Activated T-cell treated with anti-CD3 and anti-CD28 coated beads, Interleukin-2, amount 50 U/mL, for 48 hours (primary cell): ENCODE data around the gene ZMYND8.
"Not testable (repeated sequence)": the region's sequence is repeated elsewhere in the genome, so short reads cannot be mapped to it uniquely, and the experiment has no call there.

ENCODE experiments used
- DNase-seq, 2 experiments: peaks; one replicate each; pipeline ENCODE4 v3.0.0-alpha.2; 2020

ZMYND8 gene

DNA sequence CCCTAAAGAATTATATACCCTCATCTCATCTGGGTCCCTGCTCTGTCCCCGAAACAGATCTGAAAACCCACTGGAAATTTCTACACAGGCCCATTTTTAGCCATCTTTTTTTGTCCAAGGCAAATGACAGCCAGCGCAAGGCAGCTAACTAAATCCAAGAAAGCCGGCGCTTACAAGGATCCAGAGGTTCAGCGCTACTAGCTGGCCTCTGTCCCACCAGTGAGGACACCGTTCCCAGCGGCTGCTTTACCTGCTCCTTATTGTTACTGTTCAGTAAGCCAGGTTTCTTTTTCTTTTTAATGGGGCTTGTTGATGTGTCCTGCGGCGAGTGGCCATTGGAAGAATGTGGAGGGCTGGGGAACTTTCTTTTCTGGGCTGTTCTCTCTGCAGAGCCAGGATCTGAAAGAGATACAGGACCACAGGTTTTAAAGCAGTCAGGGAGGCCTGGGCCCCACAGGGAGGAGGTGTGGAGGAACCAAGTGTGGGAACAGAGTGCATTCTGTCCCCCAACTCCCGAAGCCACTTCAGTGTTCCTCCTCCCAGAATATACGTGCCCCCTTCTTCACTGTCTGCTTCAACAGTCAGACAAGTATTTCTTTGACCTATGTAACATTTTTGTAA lies 46.6 kb downstream of the ZMYND8 start:
- DNase-seq: no peak

DNA sequence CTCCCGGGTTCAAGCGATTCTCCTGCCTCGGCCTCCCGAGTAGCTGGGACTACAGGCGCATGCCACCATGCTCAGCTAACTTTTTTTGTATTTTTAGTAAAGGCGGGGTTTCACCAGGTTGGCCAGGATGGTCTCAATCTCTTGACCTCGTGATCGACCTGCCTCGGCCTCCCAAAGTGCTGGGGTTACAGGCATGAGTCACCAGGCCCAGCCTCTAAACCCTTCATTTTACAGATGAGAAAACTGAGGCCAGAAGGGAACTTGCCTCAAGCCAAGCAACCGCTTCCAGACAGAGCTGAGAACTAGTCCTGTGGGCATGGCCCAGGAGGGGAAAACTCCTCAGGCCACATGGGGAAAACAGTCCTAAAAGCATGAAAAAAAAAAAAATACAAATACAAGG lies 47.1 kb downstream of the ZMYND8 start:
- DNase-seq: no peak

DNA sequence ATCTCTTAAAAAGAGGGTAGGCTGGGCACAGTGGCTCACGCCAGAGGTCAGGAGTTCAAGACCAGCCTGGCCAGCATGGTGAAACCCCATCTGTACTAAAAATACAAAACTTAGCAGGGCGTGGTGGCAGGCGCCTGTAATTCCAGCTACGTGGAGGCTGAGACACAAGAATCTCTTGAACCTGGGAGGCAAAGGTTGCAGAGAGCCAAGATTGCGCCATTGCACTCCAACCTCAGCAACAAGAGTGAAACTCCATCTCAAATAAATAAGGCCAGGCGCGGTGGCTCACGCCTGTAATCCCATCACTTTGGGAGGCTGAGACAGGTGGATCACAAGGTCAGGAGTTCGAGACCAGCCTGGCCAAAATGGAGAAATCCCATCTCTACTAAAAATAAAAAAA lies 48.9 kb downstream of the ZMYND8 start:
- not testable (repeated sequence) for DNase-seq

DNA sequence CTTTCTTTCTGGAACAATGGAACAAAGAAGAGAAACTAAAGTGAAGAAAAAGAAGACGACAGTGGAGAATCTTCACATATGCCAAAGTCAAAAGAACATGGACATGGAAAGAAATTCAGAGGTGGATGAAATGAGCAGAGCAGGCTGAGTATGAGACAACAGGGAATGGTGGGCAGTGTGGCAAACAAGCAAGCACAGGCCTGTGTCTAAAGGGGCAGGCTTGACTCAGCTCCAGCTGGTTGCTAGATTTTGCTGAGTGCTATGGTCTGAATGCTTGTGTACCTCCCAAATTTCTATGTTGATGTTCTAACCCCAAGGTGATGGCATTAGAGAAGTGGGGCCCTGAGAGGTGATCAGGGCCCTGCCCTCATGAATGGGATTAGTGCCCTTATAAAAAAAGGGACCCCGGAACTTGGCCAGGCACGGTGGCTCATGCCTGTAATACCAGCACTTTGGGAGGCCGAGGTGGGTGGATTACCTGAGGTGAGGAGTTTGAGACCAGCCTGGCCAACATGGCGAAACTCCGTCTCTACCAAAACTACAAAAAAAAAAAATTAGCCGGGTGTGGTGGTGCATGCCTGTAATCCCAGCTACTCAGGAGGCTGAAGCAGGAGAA lies 49.6 kb downstream of the ZMYND8 start:
- no peak for DNase-seq

DNA sequence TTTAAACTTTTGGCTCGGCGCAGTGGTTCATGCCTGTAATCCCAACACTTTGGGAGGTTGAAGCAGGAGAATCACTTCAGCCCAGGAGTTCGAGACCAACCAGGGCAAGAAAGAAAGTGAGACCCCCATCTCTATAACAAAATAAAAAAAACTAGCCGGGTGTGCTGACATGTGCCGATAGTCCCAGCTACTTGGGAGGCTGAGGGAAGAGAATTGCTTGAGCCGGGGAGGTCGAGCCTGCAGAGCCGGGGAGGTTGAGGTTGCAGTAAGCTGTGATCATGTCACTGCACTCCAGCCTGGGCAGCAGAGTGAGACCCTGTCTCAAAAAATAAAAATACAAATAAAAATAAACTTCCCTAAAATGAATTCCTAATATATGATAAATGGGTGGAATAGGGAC lies 50.4 kb downstream of the ZMYND8 start:
- DNase-seq: no peak

DNA sequence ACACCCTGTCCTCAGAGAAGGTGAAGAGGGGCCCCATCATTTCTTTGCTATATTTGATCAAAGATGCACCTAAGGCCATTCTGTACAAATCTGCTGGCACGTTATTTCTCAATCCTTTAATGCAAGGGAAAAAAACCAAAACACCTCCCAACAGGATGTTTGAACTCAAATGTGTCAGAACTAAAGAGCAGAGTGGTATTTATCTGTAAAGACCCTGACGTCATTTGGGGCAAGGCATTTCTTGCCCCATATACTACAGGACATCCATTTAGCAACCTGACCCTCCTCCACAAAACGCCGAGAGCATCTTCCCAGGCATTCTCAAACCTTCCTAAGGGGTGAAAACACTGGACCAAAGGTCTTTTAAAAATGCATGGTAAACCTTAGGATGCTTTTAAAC lies 50.8 kb downstream of the ZMYND8 start:
- DNase-seq: no peak

DNA sequence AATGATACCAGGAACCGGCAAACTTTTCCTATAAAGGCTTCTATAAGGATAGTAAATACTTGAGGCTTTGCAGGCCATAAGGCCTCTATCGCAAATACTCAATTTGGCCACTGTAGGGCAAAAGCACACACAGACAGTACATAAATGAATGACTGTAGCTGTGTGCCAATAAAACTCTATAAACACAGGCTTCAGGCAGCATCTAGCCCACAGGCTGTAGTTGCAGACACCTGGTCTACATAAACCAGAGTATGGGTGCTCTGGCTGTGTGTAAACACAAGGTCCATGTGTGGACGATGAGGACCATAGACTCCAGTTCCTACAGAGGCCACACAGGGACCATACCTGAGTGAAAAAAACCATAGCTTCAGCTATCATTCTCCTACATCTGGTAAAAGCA lies 52.2 kb downstream of the ZMYND8 start:
- no peak for DNase-seq

DNA sequence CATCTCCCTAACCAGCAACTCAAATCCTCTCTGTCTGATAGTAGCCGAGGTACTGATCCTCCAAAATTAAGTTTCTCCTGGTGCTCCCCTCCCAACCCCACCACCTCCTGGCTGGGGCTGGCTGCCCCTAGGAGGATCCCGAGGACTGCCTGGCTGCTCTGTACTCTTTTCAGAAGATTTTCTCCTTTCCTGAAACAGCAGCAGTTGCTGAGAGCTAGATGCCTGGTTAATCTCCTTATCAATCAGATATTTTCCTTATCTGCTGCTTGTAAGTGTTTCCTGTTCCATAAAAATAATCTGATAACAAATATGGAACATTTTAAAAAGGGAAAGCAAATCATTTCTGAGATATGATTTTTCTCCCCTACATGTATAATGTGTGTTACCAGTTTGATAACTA lies 52.8 kb downstream of the ZMYND8 start:
- no peak for DNase-seq

DNA sequence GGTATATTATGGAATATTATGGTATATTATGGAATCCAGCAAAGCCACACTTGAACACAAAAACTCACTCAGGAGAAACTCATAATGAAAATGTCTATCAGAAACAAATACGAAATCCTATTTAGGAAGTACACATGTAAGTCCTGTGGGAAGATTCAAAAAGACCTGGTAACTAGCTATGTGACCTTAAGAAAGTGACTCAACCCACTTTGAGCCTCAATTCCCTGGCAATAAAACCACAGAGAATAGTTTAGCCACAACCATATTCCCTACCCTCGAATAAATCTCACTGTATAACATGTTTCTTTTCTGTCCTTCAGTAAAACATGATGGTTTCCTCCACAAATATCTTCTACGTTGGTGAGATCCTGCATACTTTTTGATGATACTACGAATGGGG lies 56.4 kb downstream of the ZMYND8 start:
- DNase-seq: no peak

DNA sequence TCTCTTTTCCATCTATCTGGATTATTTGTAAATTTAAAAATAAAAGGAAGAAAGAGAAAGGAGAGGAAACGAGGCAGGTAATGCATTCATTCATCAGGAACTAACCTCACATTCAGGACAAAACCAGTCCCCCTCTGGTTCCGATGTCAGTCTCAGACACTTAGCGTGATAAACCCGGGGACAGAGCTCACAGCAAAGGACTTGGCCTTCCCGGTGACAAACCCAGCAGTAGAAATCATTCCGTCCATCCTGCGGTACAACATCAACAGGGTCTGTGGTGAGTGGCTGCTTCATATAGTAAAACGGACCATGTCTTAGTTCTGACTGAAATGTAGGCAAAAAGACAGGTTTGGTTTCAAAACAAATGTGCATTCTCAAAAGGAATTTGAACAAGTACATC lies 57.9 kb downstream of the ZMYND8 start:
- DNase-seq: no peak

DNA sequence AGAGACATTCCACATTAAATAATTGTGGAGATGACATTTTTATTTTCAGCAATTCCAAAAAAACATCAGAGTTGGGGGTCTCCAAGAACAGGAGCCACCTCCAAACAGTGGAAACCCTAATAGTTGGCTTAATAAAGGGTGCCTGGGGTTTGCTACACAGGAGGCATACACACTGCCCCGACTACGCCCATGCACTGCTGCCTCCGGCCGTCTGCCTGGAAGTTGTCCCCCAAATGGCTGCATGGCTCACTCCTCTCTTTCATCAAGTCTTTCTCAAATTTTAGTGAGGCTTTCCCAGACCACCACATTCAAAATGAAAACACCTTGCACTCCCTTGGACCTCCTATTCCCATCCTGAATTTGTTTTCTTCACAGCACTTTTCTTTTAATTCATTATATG lies 58.8 kb downstream of the ZMYND8 start:
- DNase-seq: no peak

DNA sequence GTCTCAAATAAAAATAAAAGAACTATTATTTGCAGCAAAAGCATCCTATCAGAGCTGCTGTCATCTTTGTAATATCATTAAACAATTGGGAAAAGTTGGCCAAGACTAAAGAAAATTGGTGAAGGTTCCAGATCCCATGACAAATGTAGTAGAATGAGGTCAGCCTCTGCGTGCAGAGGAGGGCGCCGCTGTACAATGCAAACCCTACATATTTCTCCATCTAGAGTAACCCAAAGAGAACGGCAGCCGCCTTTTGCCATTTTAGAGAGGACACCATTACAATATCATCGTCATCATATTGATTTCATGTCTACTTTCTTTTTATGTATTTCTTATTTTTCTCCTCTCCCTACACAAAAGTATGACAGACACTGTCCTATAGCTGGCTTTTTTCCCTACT lies 59.5 kb downstream of the ZMYND8 start:
- no peak for DNase-seq

DNA sequence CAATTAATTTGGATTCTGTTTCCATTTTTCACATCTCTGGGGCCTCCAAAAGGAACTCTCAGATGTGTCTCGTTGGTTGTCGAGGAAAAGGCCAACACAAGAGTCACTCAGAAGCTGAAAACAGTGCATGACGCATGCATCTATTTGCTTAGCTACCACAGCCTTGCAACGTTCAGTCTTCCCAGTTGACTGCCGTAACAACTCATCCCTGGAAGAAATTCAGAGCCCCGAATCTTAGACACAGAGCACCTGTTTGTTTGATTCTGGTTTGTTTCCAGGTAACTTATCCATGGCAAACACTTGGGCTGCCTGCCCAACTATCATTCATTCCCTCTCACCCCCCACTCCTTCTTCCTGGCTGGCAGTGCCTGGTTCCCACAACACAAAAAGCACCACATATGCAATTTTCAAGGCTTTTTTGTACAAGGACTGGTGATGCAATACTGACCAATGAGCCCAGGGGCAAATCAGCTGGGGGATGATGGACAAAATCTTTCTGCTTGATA lies 60.5 kb downstream of the ZMYND8 start:
- no peak for DNase-seq

DNA sequence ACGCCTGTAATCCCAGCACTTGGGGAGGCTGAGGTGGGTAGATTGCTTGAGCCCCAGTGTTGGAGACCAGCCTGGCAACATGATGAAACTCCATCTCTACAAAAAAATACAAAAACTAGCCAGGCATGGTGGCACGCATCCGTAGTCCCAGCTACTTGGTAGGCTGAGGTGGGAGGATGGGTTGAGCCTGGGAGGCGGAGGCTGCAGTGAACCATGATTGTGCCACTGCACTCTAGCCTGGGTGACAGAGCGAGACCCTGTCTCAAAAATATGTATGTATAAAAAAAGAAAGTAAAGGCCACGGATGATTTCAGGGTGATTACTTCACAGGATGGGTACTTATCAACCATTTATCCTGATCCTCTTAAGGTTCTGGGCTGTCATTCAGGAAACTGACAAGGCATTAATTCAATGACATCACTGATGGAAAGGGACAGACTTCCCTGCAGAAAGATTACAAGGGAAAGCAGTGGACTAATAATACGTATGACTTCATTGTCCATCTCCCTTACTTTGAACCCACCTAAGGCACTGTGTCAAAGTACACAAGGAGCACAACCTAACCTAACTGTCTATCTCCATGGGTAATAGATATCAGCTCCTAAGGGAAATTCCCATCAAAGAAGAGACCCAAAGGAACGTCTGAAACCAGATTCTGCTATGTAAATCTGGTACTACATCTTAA lies 61.2 kb downstream of the ZMYND8 start:
- no peak for DNase-seq

DNA sequence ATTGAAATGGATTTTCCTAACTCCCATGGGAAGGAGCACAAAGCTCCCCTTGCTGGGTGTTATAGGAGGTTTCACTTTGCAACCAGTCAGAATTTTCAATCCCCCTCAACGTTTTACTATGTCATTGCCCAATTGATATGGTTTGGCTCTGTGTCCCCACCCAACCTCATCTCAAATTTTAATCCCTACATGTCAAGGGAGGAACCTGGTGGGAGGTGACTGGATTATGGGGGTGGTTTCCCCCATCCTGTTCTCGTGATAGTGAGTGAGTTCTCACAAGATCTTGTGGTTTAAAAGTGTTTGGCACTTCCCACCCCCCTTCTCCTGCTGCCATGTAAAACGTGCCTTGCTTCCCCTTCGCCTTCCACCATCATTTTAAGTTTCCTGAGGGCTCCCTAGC lies 62.9 kb downstream of the ZMYND8 start:
- no peak for DNase-seq

DNA sequence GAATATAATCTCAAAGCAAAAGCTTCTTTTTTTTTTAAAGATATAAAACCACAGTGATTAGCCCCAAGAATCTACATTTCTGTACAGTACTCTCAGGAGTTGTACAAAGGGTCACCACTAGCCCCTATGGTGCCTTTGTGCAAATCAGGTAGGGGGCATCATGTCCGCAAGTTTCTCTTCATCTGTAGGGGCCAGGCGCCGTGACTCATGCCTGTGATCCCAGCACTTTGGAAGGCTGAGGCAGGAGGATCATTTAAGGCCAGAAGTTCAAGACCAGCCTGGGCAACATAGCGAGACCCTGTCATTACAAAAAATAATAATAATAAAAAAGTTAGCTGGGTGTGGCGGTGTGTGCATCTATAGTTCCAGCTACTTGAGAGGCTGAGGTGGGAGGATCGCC lies 63.9 kb downstream of the ZMYND8 start:
- DNase-seq: no peak

DNA sequence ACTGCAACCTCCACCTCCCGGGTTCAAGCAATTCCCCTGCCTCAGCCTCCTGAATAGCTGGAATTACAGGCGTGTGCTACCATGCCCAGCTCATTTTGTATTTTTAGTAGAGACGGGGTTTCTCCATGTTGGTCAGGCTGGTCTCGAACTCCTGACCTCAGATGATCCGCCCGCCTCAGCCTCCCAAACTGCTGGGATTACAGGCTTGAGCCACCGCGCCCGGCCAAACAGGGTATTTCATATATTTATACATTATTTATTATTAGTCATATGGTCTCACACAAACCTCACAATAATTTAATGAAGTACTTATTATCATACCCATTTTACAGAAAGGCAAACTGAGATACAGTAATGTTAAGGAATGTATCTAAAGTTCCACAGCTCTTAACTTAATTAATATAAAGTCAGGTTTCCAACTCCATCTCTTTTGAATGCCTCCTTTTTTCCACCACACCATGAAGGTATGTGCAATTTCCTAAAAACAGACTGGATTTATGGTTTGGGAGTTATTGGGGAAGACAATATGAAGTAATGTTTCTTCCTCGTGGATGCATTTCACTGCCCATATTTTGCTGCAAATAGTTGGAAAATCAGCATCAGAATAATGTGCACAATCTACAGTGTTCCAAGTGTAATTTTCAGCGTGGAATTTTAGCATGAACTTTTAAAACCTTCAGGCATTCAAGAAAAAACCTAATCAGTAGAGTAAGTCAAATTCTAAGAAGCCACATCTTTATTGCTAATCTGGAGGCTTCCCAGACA lies 65.7 kb downstream of the ZMYND8 start:
- no peak for DNase-seq

DNA sequence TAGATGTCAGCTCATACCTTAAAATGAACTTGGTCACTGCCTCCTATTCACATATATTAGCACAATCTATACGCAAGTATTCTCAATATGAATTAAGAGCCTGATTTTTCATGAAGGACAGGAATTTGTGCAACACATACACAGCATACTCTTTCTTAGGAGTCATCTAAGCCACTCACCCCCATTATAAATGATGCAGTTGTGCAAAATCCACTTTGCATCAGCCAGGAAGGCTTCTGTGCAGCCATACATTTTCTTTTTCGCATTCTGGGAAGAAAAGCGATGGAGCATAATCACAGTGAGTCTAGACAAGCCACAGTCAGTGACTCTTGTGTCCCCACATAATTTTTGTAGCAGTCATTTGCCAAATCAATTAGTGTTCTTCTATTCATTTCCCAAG lies 66.5 kb downstream of the ZMYND8 start:
- no peak for DNase-seq

DNA sequence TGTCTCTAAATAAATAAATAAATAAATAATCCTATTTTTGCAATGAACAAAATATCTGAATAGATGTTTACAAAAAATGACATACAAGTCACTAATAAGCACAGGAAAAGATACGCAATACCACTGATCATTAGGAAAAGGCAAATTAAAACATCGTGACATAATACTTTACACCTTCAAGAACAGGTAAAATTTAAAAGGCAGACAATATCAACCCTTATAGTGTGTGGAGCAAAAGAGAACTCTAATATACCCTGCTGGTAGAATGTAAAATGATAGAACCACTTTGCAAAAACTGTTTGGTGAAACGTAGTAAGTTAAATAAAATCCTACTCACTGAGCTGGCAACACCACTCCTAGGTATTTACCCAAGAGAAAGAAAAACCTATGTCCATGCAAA lies 67.4 kb downstream of the ZMYND8 start:
- no peak for DNase-seq

DNA sequence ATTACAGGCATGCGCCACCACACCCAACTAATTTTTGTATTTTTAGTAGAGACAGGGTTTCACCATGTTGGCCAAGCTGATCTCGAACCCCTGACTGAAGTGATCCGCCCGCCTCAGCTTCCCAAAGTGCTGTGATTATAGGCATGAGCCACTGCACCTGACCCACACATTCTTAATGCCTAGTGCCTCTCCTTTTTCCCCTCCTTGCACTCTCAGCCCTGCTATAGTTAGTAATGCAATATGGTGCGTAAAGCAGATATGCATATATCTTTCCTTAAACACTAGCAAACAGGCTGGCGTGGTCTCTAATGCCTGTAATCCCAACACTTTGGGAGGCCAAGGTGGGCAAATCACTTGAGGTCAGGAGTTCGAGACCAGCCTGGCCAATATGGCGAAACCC lies 68.0 kb downstream of the ZMYND8 start:
- DNase-seq: not testable (repeated sequence)

DNA sequence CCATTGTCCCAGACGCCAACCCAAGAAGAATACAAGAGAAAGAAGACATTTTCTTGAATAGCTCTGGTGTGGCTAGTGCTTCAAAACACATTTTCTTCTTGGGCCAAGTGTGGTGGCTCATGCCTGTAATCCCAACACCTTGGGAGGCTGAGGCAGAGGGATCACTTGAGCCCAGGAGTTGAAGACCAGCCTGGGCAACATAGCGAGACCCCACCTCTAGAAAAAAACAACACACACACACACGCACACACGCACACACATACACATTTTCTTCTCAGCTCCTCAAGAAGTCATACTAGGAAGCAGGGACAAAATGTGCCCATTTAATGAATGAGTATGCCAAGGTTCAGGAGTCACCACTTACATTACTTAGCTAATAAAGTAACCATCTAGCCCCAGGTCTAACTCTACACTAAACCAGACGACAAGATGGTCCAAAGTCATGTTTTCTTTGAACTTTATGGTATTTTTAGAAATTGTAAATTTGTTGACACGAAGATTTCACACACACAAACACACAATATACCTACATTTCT lies 68.8 kb downstream of the ZMYND8 start:
- DNase-seq: no peak

DNA sequence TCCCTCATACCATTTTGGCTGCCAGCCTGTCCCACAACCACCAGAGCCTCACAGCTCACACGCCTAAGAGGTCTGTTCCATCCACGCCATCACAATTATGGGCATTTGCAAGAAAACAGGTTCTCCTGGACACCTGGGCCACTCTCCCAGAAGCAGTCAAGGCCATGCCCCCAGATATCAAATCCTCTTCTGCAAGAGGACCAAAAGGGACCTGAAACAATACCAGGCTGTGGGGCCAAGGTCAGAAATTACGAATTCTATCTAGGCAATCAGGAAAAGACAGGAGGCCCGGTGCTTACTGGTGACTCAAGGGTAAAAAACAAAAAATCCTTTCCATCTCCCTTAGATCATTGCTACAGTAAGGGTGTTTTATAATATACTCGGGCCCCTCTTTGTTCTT lies 69.8 kb downstream of the ZMYND8 start:
- no peak for DNase-seq

DNA sequence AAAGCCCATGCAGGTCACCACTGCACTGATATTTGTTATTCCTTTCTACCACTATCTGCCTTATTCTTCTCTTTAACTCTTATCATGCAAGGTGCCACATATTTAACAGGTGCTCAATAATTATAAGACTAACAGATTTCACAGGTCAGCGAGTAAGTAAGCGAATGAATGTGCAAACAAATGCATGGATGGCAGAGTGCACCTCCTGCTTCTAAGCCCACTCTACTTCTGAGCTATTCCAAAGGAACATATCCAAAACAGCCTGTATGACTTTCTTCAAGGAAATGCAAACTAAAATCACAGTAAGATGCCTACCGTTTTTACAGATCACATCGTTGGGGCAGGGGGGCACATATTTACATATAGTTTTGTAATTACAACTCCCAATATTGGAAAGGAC lies 71.3 kb downstream of the ZMYND8 start:
- DNase-seq: no peak
